T47D (cell line): ENCODE measurements around the gene CMKLR1.

Experiments used
- DNase-seq, 2 experiments: peaks; one replicate each; pipeline versions ENCODE4 v3.0.0 to v3.0.0-alpha.2; 2011 to 2012; ENCODE audit warnings: low read depth in 1 of 2, low spot score in 1 of 2
- JUND ChIP-seq: IDR thresholded peaks from 2 replicates; pipeline ENCODE4 v1.6.1; 2012; ENCODE audit warnings: low read depth
- in situ Hi-C: cut with HindIII; loops from 2 replicates; pipeline ENCODE4 v1.10.0; 2016; ENCODE audit warnings: low sequenced_read_pairs, low pct_unique_long_range_greater_than_20kb

CMKLR1 gene

GRCh38 chr12:108253540-108253939, 85.6 kb downstream of the CMKLR1 start:
- in situ Hi-C loops: no loop called here
- no peak for DNase-seq
- TF ChIP-seq JUND: no peak

DNA sequence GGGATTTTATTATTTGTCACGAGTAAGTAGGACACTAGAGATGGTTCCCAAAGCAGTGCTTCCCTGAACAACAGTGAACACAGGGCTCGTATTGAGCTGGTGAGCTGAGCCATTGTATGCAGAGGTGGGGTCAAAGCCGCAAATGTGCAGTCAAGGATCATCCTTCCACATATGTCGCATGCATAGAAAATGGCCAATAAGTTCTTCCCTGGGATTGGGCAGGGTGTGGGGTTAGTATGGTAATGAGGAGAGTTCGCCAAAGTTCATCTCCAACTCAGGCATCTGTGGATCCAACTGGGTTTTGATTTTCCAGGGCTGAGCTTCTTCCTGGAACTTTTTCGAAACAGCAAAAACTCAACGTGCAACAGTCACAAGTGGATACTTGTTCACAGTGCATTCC, 86.6 kb downstream of the CMKLR1 start:
- no peak for DNase-seq
- in situ Hi-C loops: no loop called here
- TF ChIP-seq JUND: no peak

DNA sequence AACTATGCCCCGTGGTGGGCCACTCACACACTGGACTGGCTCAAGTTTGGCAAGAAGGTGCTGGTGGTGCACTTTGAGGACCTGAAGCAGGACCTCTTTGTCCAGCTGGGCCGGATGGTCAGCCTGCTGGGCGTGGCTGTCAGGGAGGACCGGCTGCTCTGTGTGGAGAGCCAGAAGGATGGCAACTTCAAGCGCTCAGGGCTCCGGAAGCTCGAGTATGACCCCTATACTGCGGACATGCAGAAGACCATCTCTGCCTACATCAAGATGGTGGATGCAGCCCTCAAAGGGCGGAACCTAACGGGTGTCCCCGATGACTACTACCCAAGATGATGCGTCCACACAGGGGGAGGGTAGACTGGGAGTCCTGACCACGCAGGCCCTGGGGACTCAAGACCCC, 91.1 kb downstream of the CMKLR1 start:
- in situ Hi-C loops: no loop called here
- no peak for TF ChIP-seq JUND
- DNase-seq: no peak

- DNase-seq: no peak
- TF ChIP-seq JUND: no peak
- in situ Hi-C loops: no loop called here
These were observed 92.0 kb downstream of the CMKLR1 start for GRCh38 chr12:108247130-108247529.

DNA sequence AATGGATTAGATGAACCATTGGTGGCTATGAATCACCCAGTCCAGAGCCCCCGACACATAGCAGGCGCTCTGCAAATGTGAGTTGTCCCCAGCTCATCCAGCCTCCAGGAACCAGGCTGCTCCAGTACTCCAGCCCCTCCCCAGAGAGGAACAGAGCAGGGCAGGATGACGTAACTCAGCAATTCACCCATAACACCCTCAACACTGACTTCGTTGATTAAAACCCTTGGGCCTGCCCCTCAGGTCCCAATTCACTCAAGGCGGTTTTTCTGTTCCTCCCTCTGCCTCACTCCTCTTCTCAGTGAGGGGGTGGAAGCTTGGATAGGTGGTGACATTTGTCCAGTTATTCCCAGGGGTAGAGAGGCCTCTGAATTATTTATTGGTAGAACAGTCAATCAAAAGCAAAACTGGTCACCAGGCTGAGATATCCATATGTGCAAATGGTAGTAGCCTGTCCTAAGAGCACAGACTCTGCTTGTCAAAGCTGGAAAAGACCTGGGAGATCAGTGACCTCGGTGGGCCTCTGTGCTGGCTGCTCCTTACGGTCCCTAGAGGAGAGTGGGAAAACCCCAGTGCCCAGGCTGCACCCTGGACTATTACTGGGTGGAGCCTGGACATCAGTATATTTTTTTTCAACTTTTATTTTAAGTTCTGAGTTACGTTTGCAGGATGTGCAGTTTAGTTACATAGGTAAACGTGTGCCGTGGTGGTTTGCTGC, 97.0 kb downstream of the CMKLR1 start:
- DNase-seq: no peak
- in situ Hi-C loops: no loop called here
- TF ChIP-seq JUND: no peak

DNA sequence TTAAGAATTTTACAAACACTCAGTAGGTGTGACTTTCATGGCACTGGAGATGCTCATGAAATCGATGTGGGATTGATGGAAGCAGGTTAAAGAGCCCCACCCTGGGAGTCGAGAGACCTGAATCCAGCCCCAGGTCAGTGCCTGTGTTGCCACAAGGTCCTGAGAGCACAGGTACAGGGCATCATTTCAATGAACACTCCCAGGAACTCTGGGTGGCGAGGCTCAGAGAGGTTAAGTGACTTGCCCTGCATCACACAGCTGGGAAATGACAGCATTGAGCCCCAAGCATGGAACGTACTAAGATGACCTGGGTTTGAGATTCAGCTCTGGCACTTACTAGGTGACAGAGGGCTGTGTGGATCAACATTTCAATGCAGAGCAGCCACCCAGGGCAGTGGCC, 98.2 kb downstream of the CMKLR1 start:
- in situ Hi-C loops: no loop called here
- no peak for TF ChIP-seq JUND
- no peak for DNase-seq

- no peak for DNase-seq
- no peak for TF ChIP-seq JUND
- in situ Hi-C loops: no loop called here
These were observed 98.9 kb downstream of the CMKLR1 start for GRCh38 chr12:108240027-108240785.

- DNase-seq: no peak
- in situ Hi-C loops: no loop called here
- TF ChIP-seq JUND: no peak
These were observed 99.7 kb downstream of the CMKLR1 start for GRCh38 chr12:108239378-108239777.

GRCh38 chr12:108238474-108238873, 100.6 kb downstream of the CMKLR1 start:
- no peak for TF ChIP-seq JUND
- in situ Hi-C loops: no loop called here
- no peak for DNase-seq
